ENCODE measurements around the gene RBM12.

Gene RBM12

DNA sequence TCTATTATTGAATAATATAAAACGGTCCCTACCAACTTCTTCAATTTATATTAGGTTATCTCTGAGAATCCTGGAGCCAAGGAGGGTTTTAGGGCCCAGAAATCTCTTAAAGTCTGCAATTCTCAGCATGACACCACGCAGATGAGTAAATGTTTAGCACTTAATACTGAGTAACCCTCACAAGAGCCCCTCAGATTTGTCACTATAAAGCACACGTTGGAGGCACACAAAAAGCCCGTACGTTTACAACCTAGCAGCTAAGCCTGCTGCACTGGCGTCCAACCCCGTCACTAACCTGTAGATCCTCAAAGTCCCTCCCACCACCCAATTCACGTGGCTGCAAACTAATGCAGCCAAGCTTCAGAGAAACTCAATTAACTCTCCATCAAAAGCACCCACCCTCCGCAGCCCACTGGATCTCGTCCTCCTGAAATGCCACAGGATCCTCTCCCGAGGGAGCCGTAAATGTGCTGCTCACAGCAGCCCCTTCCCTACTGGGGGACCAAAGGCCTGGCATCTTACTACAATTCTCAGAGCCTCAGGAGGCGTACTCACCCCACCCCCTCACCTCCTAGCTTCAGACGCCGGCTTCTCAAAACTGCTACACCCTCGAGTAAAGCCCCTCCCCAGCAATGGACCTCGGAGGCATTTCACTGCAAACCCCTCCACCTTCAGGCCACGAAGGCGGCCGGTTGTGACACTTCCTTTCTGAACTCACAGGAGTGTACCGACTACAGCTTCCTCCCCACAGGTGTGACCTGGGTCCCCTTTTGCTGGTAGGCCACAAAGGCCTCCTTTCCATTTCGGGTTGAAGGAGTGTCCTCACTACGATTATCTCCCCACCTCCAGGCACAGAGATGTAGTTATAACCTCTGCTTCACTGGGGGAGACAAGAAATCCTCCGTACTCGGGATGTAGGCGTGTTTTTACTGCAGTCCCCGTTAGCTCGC lies 909 bp downstream of the RBM12 start:
- Histone ChIP-seq H3K9me3 (ENCODE audit: control insufficient read depth, insufficient read depth, low read length) (no peaks in the 10 kb centered on the region), H3K4me1 (ENCODE audit: control insufficient read depth, insufficient read depth, low read length) (peaks cover 31% of the 10 kb centered on the region)

GRCh38 chr20:35662551-35662950 lies 2.1 kb downstream of the RBM12 start:
- no peaks in the 10 kb centered on the region for H3K27me3 ChIP-seq (ENCODE audit: control insufficient read depth, insufficient read depth, low read length)
- H3K27ac ChIP-seq (ENCODE audit: low read depth, low read length): no peak overlapping the region
- H3K9ac ChIP-seq (ENCODE audit: low read depth, low read length): no peak overlapping the region
- H3K9me3 ChIP-seq (ENCODE audit: control insufficient read depth, insufficient read depth, low read length): no peaks in the 10 kb centered on the region
- peak overlapping the region; percentile 81 for H3K4me3 ChIP-seq (ENCODE audit: low read depth, low read length)
- H3K36me3 ChIP-seq (ENCODE audit: control insufficient read depth, insufficient read depth, low read length): no peaks in the 10 kb centered on the region
- peaks cover 31% of the 10 kb centered on the region for H3K4me1 ChIP-seq (ENCODE audit: control insufficient read depth, insufficient read depth, low read length)

More for the DNA sequence above, 909 bp downstream of the RBM12 start:
- Histone ChIP-seq H3K36me3 (ENCODE audit: control insufficient read depth, insufficient read depth, low read length) (peaks cover 7% of the 10 kb centered on the region), H3K27me3 (ENCODE audit: control insufficient read depth, insufficient read depth, low read length) (no peaks in the 10 kb centered on the region), H3K27ac (ENCODE audit: low read depth, low read length) (peak overlapping the region; percentile 95), H3K4me3 (ENCODE audit: low read depth, low read length) (peak overlapping the region; percentile 81), H3K9ac (ENCODE audit: low read depth, low read length) (peak overlapping the region; percentile 96)

DNA sequence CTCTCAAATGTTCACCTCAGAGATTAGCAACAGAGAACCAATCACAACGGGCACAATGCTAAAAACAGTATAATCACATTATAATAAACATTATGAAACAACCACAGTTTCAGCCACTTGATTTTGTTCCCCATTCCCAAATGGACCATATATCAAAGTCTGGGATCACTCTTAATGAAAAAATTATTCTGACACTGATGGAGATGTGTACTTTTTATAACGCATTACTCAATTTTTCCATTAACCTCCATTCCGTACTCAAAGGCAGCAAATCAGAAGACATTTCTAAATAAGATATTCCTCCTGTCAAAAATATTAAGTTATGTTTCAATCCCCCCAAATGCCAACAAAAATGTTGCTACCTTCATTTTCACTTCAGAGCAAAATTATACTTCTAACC lies 2.8 kb downstream of the RBM12 start:
- no peak overlapping the region for H3K27ac ChIP-seq (ENCODE audit: low read depth, low read length)
- no peaks in the 10 kb centered on the region; the same call in 1 of the 2 replicates for H3K36me3 ChIP-seq (ENCODE audit: control insufficient read depth, insufficient read depth, low read length)
- H3K9ac ChIP-seq (ENCODE audit: low read depth, low read length): no peak overlapping the region
- H3K9me3 ChIP-seq (ENCODE audit: control insufficient read depth, insufficient read depth, low read length): no peaks in the 10 kb centered on the region
- peak overlapping the region; percentile 81 for H3K4me3 ChIP-seq (ENCODE audit: low read depth, low read length)
- peaks cover 31% of the 10 kb centered on the region for H3K4me1 ChIP-seq (ENCODE audit: control insufficient read depth, insufficient read depth, low read length)
- no peaks in the 10 kb centered on the region for H3K27me3 ChIP-seq (ENCODE audit: control insufficient read depth, insufficient read depth, low read length)

GRCh38 chr20:35661053-35661452 lies 3.6 kb downstream of the RBM12 start:
- no peak overlapping the region for H3K9ac ChIP-seq (ENCODE audit: low read depth, low read length)
- no peak overlapping the region for H3K27ac ChIP-seq (ENCODE audit: low read depth, low read length)
- no peaks in the 10 kb centered on the region for H3K9me3 ChIP-seq (ENCODE audit: control insufficient read depth, insufficient read depth, low read length)
- peaks cover 31% of the 10 kb centered on the region for H3K4me1 ChIP-seq (ENCODE audit: control insufficient read depth, insufficient read depth, low read length)
- no peaks in the 10 kb centered on the region; the same call in 1 of the 2 replicates for H3K36me3 ChIP-seq (ENCODE audit: control insufficient read depth, insufficient read depth, low read length)
- H3K4me3 ChIP-seq (ENCODE audit: low read depth, low read length): peak overlapping the region; percentile 81
- no peaks in the 10 kb centered on the region for H3K27me3 ChIP-seq (ENCODE audit: control insufficient read depth, insufficient read depth, low read length)

DNA sequence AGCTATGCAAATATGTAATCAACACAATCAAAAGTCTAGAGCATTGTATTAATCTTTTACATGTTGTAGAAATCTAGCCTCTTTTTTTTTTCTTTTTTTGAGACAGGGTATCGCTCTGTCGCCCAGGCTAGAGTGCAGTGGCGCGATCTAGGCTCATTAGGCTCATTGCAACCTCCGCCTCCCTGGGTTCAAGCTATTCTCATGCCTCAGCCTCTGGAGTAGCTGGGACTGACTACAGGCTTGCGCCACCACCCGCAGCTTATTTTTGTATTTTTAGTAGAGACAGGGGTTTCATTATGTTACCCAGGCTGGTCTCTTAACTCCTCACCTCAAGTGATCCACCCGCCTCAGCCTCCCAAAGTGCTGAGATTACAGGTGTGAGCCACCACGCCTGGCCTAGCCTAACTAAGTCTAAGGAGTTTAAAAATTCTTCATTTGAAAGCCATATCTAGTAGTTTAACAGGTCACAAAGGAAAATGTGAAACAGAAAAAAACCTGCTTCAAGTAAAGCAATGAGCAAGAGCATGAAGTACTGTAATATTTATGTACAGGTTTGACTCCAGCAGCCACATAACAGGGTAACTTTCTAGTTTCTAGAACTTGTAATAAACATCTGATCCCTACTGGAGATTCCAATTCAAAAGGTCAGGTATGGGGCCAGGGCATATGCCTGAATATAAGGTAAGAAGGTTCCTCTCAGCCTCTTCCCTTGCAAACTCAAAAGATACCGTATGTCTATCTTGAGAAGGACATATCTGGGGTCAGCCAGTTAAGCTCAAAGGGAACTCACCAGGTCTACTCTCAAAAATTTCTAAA lies 4.4 kb downstream of the RBM12 start:
- Histone ChIP-seq H3K9ac (ENCODE audit: low read depth, low read length) (no peak overlapping the region), H3K27ac (ENCODE audit: low read depth, low read length) (no peak overlapping the region), H3K9me3 (ENCODE audit: control insufficient read depth, insufficient read depth, low read length) (no peaks in the 10 kb centered on the region), H3K4me1 (ENCODE audit: control insufficient read depth, insufficient read depth, low read length) (peaks cover 31% of the 10 kb centered on the region), H3K36me3 (ENCODE audit: control insufficient read depth, insufficient read depth, low read length) (peaks cover 5% of the 10 kb centered on the region), H3K4me3 (ENCODE audit: low read depth, low read length) (0 out of 2 replicates have a peak overlapping the region, but pooled peaks have one; percentile 7), H3K27me3 (ENCODE audit: control insufficient read depth, insufficient read depth, low read length) (no peaks in the 10 kb centered on the region)

DNA sequence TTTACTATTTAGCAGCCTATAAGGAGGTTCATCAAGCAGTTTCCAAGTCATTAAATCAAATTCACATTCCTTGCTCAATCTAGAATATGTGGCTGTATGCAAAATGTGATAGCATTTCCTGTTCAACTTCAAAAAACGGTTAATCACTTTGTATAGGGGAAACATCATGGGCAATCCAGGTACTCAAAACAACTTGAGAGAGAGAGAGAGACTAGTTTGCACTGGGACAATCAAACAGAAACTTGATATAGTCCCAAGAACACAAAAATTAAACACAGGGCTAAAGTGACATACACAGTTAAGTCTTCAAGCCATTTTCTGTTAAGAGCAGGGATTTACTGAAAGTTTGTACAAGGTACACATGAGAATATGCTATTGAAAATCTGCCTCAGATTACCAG lies 7.4 kb downstream of the RBM12 start:
- Histone ChIP-seq H3K9ac (ENCODE audit: low read depth, low read length) (no peak overlapping the region), H3K4me3 (ENCODE audit: low read depth, low read length) (no peak overlapping the region), H3K9me3 (ENCODE audit: control insufficient read depth, insufficient read depth, low read length) (no peaks in the 10 kb centered on the region), H3K27me3 (ENCODE audit: control insufficient read depth, insufficient read depth, low read length) (no peaks in the 10 kb centered on the region), H3K27ac (ENCODE audit: low read depth, low read length) (no peak overlapping the region), H3K4me1 (ENCODE audit: control insufficient read depth, insufficient read depth, low read length) (peaks cover 24% of the 10 kb centered on the region), H3K36me3 (ENCODE audit: control insufficient read depth, insufficient read depth, low read length) (peaks cover 33% of the 10 kb centered on the region)

- H3K27ac ChIP-seq (ENCODE audit: low read depth, low read length): no peak overlapping the region
- peaks cover 52% of the 10 kb centered on the region for H3K36me3 ChIP-seq (ENCODE audit: control insufficient read depth, insufficient read depth, low read length)
- no peaks in the 10 kb centered on the region for H3K9me3 ChIP-seq (ENCODE audit: control insufficient read depth, insufficient read depth, low read length)
- H3K4me3 ChIP-seq (ENCODE audit: low read depth, low read length): no peak overlapping the region
- H3K9ac ChIP-seq (ENCODE audit: low read depth, low read length): no peak overlapping the region
- H3K27me3 ChIP-seq (ENCODE audit: control insufficient read depth, insufficient read depth, low read length): no peaks in the 10 kb centered on the region
- no peaks in the 10 kb centered on the region; the same call in 1 of the 2 replicates for H3K4me1 ChIP-seq (ENCODE audit: control insufficient read depth, insufficient read depth, low read length)
Measured at GRCh38 chr20:35654415-35654814, 10.3 kb downstream of the RBM12 start.

GRCh38 chr20:35653893-35654292 lies 10.8 kb downstream of the RBM12 start:
- H3K4me3 ChIP-seq (ENCODE audit: low read depth, low read length): no peak overlapping the region
- peaks cover 55% of the 10 kb centered on the region for H3K36me3 ChIP-seq (ENCODE audit: control insufficient read depth, insufficient read depth, low read length)
- H3K27me3 ChIP-seq (ENCODE audit: control insufficient read depth, insufficient read depth, low read length): no peaks in the 10 kb centered on the region
- no peak overlapping the region for H3K27ac ChIP-seq (ENCODE audit: low read depth, low read length)
- no peaks in the 10 kb centered on the region for H3K4me1 ChIP-seq (ENCODE audit: control insufficient read depth, insufficient read depth, low read length)
- no peaks in the 10 kb centered on the region for H3K9me3 ChIP-seq (ENCODE audit: control insufficient read depth, insufficient read depth, low read length)
- no peak overlapping the region for H3K9ac ChIP-seq (ENCODE audit: low read depth, low read length)

DNA sequence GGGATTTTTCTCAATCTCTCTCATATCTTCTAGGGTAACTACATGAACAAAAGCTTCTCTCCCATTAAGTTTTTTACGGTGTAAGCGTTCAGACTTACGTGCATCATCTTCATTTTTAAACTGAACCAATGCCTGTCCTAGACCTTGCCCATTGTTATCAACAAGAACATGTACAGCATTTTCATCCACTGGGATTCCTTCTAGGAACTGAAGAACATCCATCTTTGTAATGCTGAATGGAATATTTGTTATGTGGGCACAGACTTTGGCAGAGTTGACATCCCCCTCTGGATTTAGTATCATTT lies 11.3 kb downstream of the RBM12 start:
- no peaks in the 10 kb centered on the region for H3K27me3 ChIP-seq (ENCODE audit: control insufficient read depth, insufficient read depth, low read length)
- H3K4me3 ChIP-seq (ENCODE audit: low read depth, low read length): no peak overlapping the region
- no peaks in the 10 kb centered on the region for H3K4me1 ChIP-seq (ENCODE audit: control insufficient read depth, insufficient read depth, low read length)
- H3K9me3 ChIP-seq (ENCODE audit: control insufficient read depth, insufficient read depth, low read length): no peaks in the 10 kb centered on the region
- H3K27ac ChIP-seq (ENCODE audit: low read depth, low read length): no peak overlapping the region
- peaks cover 55% of the 10 kb centered on the region for H3K36me3 ChIP-seq (ENCODE audit: control insufficient read depth, insufficient read depth, low read length)
- H3K9ac ChIP-seq (ENCODE audit: low read depth, low read length): no peak overlapping the region

DNA sequence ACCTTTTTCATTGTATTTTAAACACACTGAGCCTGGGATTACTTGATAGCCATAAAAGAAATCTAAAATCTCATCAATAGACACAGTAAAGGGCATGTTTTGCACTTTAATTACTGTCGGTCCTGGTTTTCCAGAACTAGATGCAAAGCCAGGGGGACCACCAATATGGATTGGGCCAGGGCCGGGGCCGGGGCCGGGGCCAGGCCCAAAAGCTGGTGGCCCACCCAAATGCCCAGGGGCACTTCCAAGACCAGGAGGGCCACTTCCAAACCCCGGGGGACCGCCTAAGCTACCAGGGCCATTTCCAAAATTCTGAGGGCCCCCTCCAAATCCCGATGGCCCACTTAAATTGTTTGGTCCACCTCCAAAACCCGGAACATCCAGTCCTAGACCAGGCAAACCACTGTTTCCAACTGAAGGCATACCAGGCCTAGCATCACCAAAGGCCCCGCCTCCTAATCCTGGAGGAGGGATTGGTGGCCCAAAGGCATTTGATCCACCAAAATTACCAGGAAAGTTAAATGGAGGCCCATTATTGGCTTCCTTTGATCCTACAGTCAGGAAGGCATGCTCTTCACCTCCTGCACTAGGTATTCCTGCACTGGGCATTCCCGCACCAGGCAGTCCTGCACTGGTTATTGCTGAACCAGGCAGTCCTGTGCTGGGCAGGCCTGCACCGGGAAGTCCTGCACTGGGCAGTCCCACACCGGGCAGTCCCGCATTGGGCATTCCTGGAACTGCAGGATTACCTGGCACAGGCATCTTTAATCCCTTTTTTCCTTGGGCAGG lies 11.9 kb downstream of the RBM12 start:
- H3K27me3 ChIP-seq (ENCODE audit: control insufficient read depth, insufficient read depth, low read length): no peaks in the 10 kb centered on the region
- H3K36me3 ChIP-seq (ENCODE audit: control insufficient read depth, insufficient read depth, low read length): peaks cover 59% of the 10 kb centered on the region
- no peak overlapping the region for H3K27ac ChIP-seq (ENCODE audit: low read depth, low read length)

More for the DNA sequence above, 11.9 kb downstream of the RBM12 start:
- no peak overlapping the region for H3K9ac ChIP-seq (ENCODE audit: low read depth, low read length)
- H3K9me3 ChIP-seq (ENCODE audit: control insufficient read depth, insufficient read depth, low read length): no peaks in the 10 kb centered on the region
- H3K4me3 ChIP-seq (ENCODE audit: low read depth, low read length): no peak overlapping the region
- H3K4me1 ChIP-seq (ENCODE audit: control insufficient read depth, insufficient read depth, low read length): no peaks in the 10 kb centered on the region
